NOMO-1 (cell line): ENCODE data around the gene PTPRG.

ENCODE experiments used
- DNase-seq, 2 experiments: peaks; one replicate each; lab custom pipeline; 2025; ENCODE audit not compliant: unreplicated experiment in 2 of 2; lab: John Stamatoyannopoulos, UW

PTPRG gene

DNA sequence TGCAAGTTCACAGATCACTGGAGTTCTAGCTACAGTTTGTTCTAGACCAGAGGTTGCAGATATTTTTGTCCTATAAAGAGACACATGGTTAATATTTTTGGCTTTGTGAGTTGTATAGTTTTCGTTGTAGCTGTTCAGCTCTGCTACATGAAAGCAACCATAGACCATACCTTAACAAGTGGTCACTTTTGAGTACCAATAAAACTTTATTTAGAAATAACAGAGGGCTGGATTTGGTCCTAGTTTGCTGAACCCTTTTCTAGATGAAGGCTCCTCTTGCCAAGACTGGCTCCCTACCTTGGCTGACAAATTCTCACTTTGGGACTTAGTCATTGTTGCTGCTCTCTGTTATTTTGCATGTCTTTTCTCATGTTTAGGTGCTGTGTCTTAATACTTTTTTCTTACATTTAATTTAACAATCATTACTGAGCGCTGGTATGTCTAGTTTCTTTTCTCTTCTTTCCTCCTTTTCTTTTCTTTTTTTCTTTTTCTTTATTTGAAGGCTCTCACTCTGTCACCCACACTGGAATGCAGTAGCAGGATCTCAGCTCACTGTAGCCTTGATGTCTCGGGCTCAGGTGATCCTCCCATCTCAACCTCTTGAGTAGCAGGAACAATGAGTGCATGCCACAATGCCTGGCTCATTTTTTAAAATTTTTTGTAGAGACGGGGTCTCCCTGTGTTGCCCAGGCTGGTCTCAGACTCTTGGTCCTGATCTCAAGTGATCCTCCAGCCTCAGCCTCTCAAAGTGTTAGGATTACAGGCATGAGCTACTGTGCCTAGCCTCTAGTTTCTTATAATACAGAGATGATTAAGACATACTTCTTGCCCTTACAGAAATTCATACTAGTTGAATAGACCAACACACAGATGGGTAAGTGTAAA lies 227.5 kb downstream of the PTPRG start:
- DNase-seq: no peak

DNA sequence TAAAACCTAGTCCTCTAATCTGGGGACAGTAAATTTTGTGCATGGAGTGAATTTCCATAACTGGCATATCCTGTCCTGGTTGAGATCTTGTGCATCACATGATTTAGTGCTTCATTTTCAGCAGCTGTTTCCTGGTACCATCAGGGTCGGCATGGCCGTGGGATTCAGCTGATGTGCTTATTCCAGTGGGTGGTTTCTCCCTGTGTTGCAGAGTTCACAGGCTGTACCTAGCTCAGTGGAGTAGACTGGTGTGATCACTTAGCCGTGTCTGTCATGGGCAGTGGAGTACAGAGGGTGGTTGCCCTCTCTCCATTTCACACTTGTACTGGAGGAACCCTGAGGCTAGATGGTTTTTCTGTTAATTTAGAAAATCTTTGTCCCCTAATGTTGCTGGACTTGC lies 228.5 kb downstream of the PTPRG start:
- DNase-seq: no peak

DNA sequence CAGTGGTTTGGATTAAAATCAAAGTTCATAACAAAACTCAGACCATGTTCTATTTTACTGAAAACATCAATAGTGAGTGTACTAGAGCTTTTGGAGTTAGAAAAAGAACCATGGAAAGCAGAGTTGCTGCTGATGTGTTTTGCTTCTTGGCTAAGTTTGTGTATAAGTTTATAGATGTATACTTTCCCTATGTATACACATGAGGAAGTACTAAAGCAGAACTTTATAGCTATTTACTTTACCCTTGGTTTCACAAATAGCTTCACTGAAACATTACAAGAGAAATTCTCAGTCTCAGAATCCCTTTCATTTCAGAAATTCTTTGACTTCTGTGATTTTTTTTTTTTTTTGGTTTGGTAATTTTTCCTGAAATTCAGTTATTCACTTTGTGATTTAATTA lies 229.0 kb downstream of the PTPRG start:
- DNase-seq: no peak

DNA sequence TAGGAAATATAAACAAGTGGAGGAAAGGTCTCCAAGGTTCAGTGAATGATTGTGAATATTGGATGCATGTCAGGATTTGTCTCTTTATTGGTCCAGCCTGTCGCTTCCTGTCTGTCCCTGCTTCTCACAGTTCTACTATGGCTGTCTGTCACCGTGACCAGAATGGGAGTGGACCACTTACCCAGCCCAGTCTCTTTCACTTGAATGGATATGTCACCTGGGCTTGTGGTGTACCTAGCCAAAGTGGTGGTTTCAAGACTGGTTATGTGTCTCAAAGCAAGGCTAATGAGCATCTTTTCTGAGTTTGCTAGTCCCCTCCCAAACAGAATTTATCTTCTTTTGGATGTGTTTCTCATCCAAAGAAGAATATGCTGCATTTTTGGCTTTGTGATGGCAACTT lies 231.7 kb downstream of the PTPRG start:
- no peak for DNase-seq

DNA sequence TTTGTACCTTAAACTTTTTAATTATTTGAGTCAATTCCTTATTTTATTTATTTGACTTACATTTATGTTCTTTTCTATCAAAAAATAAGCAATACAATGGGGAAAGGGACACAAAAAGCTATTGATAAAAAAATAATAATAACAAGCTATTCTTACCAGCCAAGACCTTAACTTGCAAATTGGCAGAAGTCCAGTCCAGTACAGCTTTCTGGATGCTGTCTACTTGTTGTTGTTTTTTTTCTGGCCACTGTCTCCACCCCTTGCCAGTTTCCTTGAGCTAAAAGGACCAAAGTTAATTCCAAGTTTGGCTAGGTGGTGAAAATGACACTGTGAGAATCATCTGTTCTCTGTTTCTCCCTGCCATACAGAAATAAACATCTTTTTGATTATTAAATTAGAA lies 232.2 kb downstream of the PTPRG start:
- no peak for DNase-seq

DNA sequence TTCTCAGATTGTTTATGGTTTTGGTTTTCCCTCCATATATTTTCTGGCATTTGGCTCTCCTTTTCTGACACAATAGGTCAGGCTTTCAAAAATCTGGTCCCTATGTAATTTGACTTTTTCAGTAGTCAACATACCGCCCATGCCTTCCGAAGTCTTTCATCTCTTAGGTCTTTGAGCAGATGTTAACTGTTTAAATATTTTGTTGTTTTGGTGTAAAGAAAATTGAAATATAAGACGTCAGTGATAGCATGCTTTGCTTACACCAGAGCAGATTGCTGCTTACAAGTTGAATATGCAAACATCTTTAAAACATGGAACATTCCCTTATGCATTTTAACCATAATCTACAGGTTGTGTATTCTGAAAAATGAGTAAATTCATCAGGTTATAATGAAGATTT lies 233.0 kb downstream of the PTPRG start:
- no peak for DNase-seq

DNA sequence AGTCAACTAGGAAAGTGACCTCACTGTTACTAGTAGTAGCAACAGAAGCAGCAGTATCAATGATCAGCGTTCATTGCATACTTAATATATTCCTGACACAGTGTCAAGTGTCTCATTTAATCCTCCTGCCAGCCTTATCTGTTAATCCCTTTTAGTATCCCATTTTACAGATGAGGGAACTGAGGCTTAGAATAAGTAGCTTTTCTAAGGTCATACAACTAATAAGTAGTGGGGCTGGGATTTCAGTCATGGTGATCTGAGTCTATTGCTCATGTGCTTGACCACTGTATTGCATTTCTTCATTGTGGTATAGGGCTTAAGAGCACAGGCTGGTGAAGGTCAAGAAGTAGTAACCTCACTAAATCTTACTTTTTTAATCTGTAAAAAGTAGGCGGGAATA lies 233.6 kb downstream of the PTPRG start:
- no peak for DNase-seq

DNA sequence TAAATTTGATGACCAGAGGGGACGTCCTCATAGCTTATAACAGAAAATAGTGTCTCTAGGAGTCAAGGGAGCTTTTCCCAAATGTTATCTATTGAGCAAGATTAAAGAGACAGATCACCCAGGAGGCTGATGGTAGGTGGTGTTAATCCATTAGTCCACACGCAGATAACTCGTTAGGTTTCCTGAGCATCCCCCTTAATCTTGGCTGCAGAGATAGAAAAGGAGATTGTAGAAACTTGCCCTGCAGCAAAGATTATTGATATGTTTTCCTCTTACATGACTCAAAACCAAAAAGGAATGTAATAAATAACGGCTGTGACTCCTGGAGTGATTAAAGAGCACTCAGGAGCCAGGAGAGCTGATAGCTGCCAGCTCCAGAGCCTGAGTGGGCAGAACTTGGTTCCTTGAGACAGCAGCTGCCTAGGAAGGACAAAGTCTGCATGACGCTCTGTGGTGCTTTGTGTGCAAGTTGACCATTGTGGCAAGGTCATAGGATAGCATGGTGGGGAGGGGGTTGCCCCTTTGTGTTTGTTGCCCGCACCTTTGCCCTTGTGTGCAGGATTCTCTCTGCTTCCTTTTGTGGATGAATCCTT lies 234.8 kb downstream of the PTPRG start:
- DNase-seq: no peak

DNA sequence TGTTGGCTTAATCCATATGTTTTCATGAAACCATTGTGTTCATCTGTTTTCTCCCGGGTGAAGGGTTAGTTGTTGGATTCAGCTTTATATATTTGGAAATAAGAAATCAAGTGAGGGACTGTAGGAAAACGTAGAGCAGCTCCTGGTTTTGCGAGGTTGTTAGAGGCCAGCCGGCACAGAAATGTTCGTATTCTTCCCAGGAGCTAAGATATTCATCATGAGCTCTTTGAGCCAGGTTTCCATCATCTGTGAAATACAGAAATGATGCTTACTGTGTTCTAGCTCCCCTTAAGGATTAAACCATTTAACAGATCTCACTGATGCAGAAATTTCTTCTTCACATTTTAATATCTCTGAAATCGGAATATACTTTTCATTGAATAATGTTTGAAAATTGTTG lies 235.5 kb downstream of the PTPRG start:
- no peak for DNase-seq

DNA sequence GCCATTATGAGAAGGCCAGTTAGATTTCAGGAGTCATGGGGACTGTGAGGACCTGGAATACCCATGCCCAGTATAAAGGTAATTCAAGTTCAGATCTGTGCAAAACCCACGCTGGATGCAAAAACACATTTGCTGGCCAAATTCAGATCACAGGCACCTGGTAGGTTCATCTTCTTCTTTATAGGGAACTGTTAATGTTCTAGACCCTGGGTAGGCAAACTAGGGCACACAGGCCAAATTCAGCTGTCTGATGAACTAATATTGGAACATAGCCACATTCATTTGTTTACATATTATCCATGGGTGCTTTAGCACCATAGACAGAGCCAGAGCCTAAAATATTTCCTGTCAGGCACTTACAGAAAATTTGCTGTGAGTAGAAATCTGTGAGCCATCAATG lies 241.4 kb downstream of the PTPRG start:
- DNase-seq: no peak

DNA sequence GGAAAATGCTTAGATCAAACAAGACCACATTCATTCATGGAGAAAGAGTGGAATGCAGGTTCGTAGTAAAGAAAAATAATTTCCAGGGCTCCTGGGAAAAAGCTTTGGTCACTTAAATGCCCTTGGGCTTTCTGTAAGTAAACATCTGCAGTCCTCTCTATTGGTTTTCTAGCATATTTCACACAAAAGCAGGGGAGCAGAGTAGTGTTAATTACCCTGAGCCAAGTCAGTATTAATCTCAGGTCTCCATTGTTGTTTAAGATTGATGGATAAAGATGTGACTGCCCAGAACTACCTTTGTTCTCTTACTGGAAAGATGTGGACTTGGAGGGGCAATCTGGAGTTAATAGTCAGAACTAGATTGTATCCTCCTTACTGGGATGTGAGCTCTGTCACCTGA lies 242.6 kb downstream of the PTPRG start:
- DNase-seq: no peak

DNA sequence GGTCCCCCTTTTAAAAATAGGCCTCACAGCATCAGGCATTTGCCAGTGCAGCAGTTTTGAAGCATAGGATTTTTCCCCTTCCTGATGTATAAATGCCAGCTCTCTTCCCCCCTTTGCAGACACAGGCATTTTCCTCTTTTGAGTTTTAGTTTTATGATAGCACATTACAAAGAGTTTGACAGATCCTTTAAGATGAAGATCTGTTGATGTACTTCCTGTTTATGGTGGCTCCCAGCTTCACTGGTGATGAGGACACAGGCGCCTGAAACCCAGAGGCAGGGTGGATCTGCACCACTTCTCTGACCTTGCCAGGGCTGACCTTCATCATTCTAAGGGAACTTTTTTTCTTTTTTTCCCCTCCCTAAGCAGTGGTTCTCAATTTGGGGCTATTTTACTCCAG lies 243.4 kb downstream of the PTPRG start:
- no peak for DNase-seq

DNA sequence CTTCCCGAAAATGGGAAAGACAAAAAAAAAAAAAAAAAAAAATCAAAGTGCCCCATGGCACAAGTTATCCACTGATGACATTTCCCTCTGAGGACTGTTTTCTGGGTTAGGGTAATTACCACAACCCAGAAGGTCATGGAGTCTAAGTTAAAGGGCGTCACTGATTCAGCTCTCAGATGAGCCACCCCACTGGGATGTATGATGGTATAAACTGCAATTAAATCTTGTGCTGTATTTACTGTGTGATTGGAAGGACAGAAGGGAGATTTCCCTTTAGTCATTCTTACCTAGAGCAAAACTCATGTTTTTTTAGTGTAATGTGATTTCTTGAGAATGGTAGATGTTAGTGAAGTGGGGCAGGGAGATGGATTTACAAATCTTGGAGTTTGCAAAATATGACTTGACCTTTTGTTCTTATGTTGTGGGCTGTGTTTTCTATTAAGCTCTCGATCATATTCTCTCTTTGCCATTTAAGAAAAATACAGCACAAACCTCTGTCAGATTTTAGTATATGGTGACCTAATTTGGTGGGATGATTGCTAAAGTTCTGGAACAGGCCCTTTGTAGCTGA lies 244.2 kb downstream of the PTPRG start:
- no peak for DNase-seq

DNA sequence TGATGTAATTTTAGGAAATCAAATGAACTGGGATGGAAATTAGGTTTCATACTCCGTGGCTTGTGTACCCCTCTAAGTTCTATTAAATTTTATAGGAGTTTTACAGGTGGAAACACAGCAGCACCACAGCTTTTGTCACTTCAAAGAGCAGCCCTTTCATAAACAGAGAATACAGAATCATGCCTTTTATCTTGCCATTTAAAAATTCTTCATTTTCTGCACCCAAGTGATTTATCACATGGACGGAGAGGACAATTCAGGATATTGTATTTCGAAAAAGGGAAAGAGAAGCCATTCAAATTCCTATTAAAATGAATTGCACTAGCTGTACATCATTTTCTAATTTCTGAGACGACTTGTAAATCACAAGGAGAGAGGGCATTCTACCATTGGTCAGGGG lies 245.4 kb downstream of the PTPRG start:
- no peak for DNase-seq

DNA sequence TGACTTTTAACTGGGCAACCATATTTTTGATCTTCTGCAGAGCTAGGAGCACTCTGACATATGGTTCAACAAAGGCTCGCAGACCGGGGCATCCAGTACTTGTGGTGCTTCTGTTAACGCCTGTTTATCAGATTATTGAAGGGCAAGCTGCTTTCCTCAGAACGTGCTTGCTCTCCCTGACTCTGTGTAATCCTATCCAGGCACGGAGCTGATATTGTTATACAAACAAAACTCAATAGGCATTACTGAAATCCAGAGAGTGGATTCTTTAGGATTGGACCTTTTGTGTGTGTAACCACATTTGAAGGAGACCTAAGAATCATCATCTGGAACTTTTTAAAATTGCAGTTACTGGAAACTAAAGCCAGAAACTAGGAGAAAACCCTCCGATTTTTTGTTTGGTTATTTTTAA lies 246.5 kb downstream of the PTPRG start:
- DNase-seq: no peak

DNA sequence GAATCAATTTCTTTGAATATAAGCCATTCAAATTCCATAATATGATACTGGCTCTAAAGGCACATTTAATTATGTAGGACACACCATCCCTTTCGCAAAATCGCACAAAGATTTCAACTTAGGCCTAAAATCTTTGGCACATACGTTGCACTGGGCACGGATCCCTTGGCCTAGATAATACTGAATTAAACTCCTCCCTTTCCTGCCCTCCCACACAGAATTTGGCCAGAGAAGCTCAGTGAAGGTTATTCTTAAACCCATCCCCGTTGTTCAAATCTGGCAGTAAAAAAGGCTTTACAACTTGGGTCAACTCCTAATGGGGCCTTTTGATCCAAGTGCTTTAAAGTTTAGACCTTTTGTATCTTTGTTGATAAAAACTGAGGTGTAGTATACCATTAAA lies 247.2 kb downstream of the PTPRG start:
- no peak for DNase-seq

DNA sequence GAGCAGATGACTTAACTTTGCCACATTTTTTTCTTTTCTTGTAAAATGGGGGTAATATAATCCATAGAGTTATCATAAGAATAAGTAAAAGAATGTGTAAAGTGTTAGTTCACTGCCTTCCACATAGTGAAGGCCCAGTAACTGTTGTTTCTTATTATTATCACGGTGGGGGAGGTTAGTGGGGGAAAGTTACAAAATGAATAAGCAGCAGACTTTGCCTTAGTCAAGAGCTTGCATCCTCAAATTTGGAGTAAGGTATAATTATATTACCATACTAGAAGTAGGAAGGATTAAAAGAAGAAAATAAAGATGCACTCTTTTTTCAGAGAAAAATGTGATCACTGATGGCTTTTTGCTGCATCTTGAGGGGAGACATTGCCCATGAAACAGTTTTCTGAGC lies 247.6 kb downstream of the PTPRG start:
- DNase-seq: no peak

DNA sequence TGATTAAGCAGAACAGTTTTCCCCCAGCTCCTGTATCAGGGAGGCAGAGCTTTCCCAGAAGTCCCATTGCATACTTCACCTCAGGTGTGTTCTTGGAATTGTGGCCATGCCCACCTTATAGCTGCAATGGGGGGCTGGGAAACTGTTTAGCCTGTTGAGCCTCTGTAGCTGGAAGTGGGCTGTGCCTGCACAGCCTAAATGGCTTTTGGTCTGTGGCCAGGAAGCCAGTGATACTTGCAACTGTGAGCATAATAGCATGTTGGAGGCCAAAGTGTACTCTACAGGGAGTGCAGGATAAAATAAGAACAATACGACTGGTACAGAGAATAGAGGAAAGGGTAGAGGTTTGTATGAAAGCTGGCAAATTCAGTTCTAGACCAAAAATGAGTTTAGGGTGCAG lies 248.5 kb downstream of the PTPRG start:
- DNase-seq: no peak

DNA sequence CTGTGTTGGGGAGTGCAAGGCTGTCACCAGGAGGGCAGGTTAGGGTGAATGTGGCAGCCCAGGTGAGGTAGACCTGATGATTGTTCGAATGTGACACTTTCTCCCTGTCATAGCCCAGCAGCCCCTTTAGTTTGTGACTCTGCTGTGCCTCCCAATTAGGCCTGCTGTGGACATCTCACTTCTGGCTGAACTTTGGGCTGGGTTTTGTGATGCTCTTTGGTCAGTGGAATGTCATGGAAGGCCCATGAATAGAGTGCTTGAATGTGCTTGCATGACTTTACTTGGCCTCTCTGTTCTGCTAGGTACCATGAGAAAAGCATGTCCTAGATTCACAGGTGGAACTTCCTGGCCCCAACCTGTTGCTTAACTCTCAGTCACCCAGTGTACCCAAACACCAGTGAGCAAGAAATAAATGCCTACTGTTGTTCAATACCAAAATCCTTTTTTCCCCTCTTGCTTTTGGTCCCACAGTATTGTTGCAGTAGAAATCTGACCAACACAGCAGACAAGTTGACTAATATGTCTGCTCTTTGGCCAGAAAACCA lies 249.7 kb downstream of the PTPRG start:
- no peak for DNase-seq

DNA sequence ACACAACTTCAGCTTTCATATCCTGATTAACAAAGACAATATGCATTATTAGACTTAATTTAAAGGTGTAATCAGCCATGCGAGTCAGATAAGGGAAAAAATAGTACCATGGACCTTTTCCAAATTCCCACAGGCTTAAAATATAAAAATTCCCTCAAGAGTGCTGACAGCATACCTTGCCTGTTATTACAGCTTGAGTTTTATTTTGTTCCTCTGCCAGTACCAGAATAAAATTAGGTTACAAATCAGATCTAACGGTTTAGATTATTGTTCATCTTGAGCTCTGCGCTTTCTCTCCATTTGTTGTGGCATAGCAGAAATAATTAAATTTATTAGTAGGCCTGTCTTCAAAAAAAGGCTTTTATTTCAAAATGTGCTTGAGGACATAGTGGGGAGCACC lies 250.3 kb downstream of the PTPRG start:
- no peak for DNase-seq

DNA sequence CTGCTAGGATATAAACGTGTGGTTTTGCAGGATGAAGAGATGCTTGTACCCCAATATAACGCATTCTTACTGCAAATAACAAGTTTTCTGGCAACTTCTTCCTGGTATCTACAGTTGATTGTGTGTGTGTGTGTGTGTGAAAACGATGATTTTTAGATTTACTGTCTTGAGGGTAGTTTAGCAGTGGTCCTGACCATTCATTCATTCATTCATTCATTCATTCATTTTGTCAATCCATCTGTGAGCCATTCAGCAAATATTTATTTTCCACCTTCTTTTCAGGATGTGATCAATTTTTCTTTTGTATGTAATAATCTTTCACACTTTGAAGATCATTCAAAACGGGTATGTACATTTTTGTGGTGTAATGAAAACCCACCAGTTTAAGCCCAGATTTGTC lies 250.7 kb downstream of the PTPRG start:
- DNase-seq: no peak

DNA sequence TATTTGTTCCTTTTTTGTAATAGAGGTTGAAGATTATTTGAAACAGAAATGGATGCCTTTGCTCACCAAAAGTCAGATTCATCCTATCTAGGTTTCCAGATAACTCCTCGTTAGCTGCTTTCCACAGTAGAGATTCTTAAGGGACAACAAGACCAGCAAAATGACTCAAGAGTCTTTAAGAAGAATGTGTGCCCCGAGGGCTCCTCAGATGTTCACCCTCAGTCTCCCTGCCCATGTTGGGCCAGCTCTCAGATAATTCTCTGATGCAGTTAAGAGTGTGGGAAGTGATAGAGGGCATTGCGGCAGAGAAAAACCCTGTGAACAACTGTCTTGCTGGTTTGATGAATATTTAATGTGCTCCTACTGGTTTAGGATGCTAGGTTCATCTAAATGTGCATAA lies 251.1 kb downstream of the PTPRG start:
- no peak for DNase-seq
